ENCODE measurements around the gene FGFR1OP2.

GRCh38 chr12:26938701-26939062 is 412 bp downstream of the FGFR1OP2 start:
- TF ChIP-seq ZNF561 (tag by site-specific recombination; IDR thresholded peaks at IDR 0.05; ENCODE audit: borderline replicate concordance), result no peak
- no peak for TF ChIP-seq ZBTB8A (tag by site-specific recombination; IDR thresholded peaks at IDR 0.05)
- no peak for TF ChIP-seq CTCF (tag by site-specific recombination; IDR thresholded peaks at IDR 0.05)
